GM23338 (cell line): ENCODE data around the gene SEC14L1. TPM values are rescaled to one million over a fixed set of nuclear protein-coding genes. Genes with fewer than 3 reads are reported as not detected.

Experiments
- ATAC-seq: fragments of 200-7000 bp; cut with Tn5 transposase; 3 replicates; pipeline ENCODE4 v1.9.1; 2020
- DNase-seq: peaks from one replicate; pipeline ENCODE4 v3.0.0-alpha.2; 2015; ENCODE audit warnings: low spot score
- H2AFZ ChIP-seq: fragments of 200-600 bp; sonication (generic); 2 replicates; pipeline ENCODE4 v1.8.0; 2016; ENCODE audit warnings: antibody characterized with exemption, mild to moderate bottlenecking, moderate library complexity
- H3F3A ChIP-seq: fragments of 200-600 bp; sonication (generic); replicated peaks from 2 replicates; pipeline ENCODE4 v1.8.0; 2017; ENCODE audit warnings: antibody characterized with exemption, mixed run types, low read depth
- H3K27ac ChIP-seq: fragments of 200-600 bp; sonication (generic); 2 replicates; pipeline ENCODE4 v1.6.1; 2016; ENCODE audit warnings: low read depth
- H3K27me3 ChIP-seq: fragments of 200-600 bp; sonication (generic); 2 replicates; pipeline ENCODE4 v1.8.0; 2016; ENCODE audit warnings: mild to moderate bottlenecking, mixed run types, moderate library complexity; ENCODE audit not compliant: insufficient read depth
- H3K36me3 ChIP-seq: fragments of 200-600 bp; sonication (generic); 2 replicates; pipeline ENCODE4 v1.8.0; 2016; ENCODE audit warnings: mild to moderate bottlenecking; ENCODE audit not compliant: insufficient read depth
- H3K4me1 ChIP-seq: fragments of 200-600 bp; sonication (generic); 2 replicates; pipeline ENCODE4 v1.8.0; 2016; ENCODE audit warnings: mild to moderate bottlenecking, moderate library complexity; ENCODE audit not compliant: insufficient read depth
- H3K4me2 ChIP-seq: fragments of 200-600 bp; sonication (generic); 2 replicates; pipeline ENCODE4 v1.7.1; 2017; ENCODE audit warnings: mixed run types
- H3K4me3 ChIP-seq: fragments of 200-600 bp; sonication (generic); 2 replicates; pipeline ENCODE4 v1.6.1; 2016; ENCODE audit warnings: mixed run types
- H3K79me2 ChIP-seq: fragments of 200-600 bp; sonication (generic); replicated peaks from 2 replicates; pipeline ENCODE4 v1.8.0; 2017; ENCODE audit warnings: mild to moderate bottlenecking; ENCODE audit not compliant: insufficient read depth
- H3K9me2 ChIP-seq: fragments of 200-600 bp; sonication (generic); 2 replicates; pipeline ENCODE4 v1.8.0; 2017; ENCODE audit not compliant: insufficient read depth
- H4K20me1 ChIP-seq: fragments of 200-600 bp; sonication (generic); replicated peaks from 2 replicates; pipeline ENCODE4 v1.8.0; 2017; ENCODE audit warnings: mild to moderate bottlenecking; ENCODE audit not compliant: insufficient read depth
- H3K27ac Mint-ChIP-seq: 2 replicates; pipeline ENCODE4 v1.8.0; 2020; ENCODE audit warnings: inconsistent platforms, mild to moderate bottlenecking, moderate library complexity, mixed read lengths
- H3K27me3 Mint-ChIP-seq: 3 replicates; pipeline ENCODE4 v1.8.0; 2022; ENCODE audit warnings: low read depth, mild to moderate bottlenecking, moderate library complexity, mixed read lengths, inconsistent platforms; ENCODE audit not compliant: insufficient read depth, poor library complexity
- H3K36me3 Mint-ChIP-seq: 3 replicates; pipeline ENCODE4 v1.8.0; 2021; ENCODE audit warnings: low read depth, mild to moderate bottlenecking, inconsistent platforms, moderate library complexity, mixed read lengths
- H3K4me1 Mint-ChIP-seq: 3 replicates; pipeline ENCODE4 v1.8.0; 2020; ENCODE audit warnings: mild to moderate bottlenecking, inconsistent platforms, mixed read lengths
- H3K4me3 Mint-ChIP-seq: 3 replicates; pipeline ENCODE4 v1.8.0; 2021; ENCODE audit warnings: moderate library complexity, mild to moderate bottlenecking, inconsistent platforms, mixed read lengths
- H3K9me3 Mint-ChIP-seq: 3 replicates; pipeline ENCODE4 v1.8.0; 2020; ENCODE audit warnings: moderate library complexity, mild to moderate bottlenecking, inconsistent platforms, mixed read lengths
- CREB1 ChIP-seq: fragments of 250-450 bp; sonication (Bioruptor Pico); IDR thresholded peaks from 2 replicates; pipeline ENCODE4 v1.5.0; 2020; ENCODE audit warnings: low read depth, mild to moderate bottlenecking, moderate library complexity
- ETS1 ChIP-seq: IDR thresholded peaks from 2 replicates; pipeline ENCODE4 v1.6.1; 2016; ENCODE audit warnings: antibody characterized with exemption
- EZH2 ChIP-seq: fragments of 200-600 bp; sonication (generic); IDR thresholded peaks from one replicate; pipeline ENCODE4 v1.8.0; 2017; ENCODE audit warnings: antibody characterized with exemption, mild to moderate bottlenecking, low read depth; ENCODE audit not compliant: unreplicated experiment
- EZH2phosphoT487 ChIP-seq: fragments of 200-600 bp; sonication (generic); IDR thresholded peaks from one replicate; pipeline ENCODE4 v1.8.1; 2018; ENCODE audit warnings: antibody characterized with exemption; ENCODE audit not compliant: unreplicated experiment
- JUNB ChIP-seq: IDR thresholded peaks from one replicate; pipeline ENCODE4 v1.6.1; 2016; ENCODE audit warnings: antibody characterized with exemption; ENCODE audit not compliant: unreplicated experiment
- NANOG ChIP-seq: IDR thresholded peaks from 2 replicates; pipeline ENCODE4 v1.6.1; 2016; ENCODE audit warnings: antibody characterized with exemption, borderline replicate concordance
- POLR2AphosphoS5 ChIP-seq: IDR thresholded peaks from 2 replicates; pipeline ENCODE4 v1.6.1; 2016; ENCODE audit warnings: antibody characterized with exemption, low read depth
- STAT1 ChIP-seq: IDR thresholded peaks from one replicate; pipeline ENCODE4 v1.6.1; 2016; ENCODE audit warnings: antibody characterized with exemption; ENCODE audit not compliant: unreplicated experiment
- ZNF114 ChIP-seq: fragments of 250-450 bp; sonication (Bioruptor Pico); IDR thresholded peaks from 2 replicates; pipeline ENCODE4 v1.5.0; 2020; ENCODE audit warnings: mild to moderate bottlenecking, moderate library complexity
- ZNF331 ChIP-seq: fragments of 250-450 bp; sonication (Bioruptor Pico); IDR thresholded peaks from 2 replicates; pipeline ENCODE4 v1.5.0; 2020; ENCODE audit warnings: low read depth, mild to moderate bottlenecking, moderate library complexity
- ZNF462 ChIP-seq: fragments of 250-450 bp; sonication (Bioruptor Pico); IDR thresholded peaks from 2 replicates; pipeline ENCODE4 v1.5.0; 2020; ENCODE audit warnings: mild to moderate bottlenecking, moderate library complexity
- polyA plus RNA-seq: library from polyadenylated mRNA; unstranded; fragments of >200 nt; fragmentation: Nextera tagmentation; extraction: Ambion mirVana; gene quantifications from 2 replicates; pipeline ENCODE4 v1.2.1, GENCODE V29; 2016
- total RNA-seq: library from RNA; depleted of rRNA; stranded (reverse); fragments of >200 nt; shearing (Covaris generic); gene quantifications from 2 replicates; pipeline ENCODE4 v1.2.3, GENCODE V29; 2014
- TF ChIP-seq, protein P1 (sequence below), 2 experiments: fragments of 200-600 bp in 1 of 2; sonication (generic) in 1 of 2; conservative IDR thresholded peaks; 2 replicates each; pipeline versions ENCODE4 v1.5.1 to v1.6.1; 2016 to 2017; ENCODE audit warnings: antibody characterized with exemption in 2 of 2, low read depth in 2 of 2, mild to moderate bottlenecking in 2 of 2, moderate library complexity in 1 of 2
- TF ChIP-seq, protein P2 (sequence below): IDR thresholded peaks from one replicate; pipeline ENCODE4 v1.6.1; 2018; ENCODE audit warnings: antibody characterized with exemption; ENCODE audit not compliant: unreplicated experiment

SEC14L1 gene
- total and polyA plus RNA-seq, 2 experiments from 2014 or later: 26.8 to 54.8 TPM

DNA sequence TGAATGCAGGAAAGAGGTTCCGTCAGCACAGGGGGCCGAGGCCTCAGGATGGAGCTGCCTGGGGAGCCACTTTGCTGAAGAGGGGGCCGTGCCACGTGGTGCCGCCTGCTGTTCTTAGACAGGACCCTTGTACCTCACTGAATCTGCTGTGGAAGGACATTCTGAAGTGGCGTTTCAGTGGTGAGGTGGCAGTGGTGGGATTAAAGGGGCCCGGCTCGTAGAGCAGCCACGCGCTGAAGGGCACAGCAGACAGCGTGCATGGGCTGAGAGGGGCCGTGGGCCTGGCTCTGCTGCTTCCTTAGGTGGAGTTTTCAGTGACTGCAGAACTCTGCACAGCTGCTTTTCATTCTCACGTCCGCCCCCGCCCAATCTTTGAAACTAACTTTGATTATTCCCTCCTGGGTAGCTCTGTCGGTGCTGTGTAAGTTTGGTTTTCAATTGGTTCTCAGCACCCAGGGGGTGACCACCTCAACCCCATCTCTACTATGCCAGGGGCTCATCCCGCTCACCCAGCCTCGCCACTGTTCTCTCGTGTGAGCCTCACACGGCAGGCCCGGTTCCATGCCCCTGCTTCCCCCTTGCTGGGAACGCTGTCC is 70.3 kb downstream of the SEC14L1 start:
- no peak overlapping the region for H3K27ac ChIP-seq
- H3K4me1 ChIP-seq: no peaks in the 10 kb centered on the region
- H3K4me3 ChIP-seq: no peak overlapping the region
- H2AFZ ChIP-seq: no peak overlapping the region
- Mint-ChIP-seq H3K27ac (peak overlapping the region; percentile 68; the same call in 1 of the 2 replicates), H3K27me3 (peaks cover 7% of the 10 kb centered on the region), H3K36me3 (peaks cover 53% of the 10 kb centered on the region), H3K4me3 (no peak overlapping the region), H3K4me1 (peaks cover 7% of the 10 kb centered on the region; the same call in 2 of the 3 replicates), H3K9me3 (no peaks in the 10 kb centered on the region)
- no peaks in the 10 kb centered on the region for H3K9me2 ChIP-seq
- H3F3A ChIP-seq: no peaks in the 10 kb centered on the region
- peaks cover 24% of the 10 kb centered on the region for H3K36me3 ChIP-seq
- TF ChIP-seq CREB1 (CRISPR knock-in tag) (no peak), NANOG (no peak), POLR2AphosphoS5 (no peak), JUNB (no peak), EZH2phosphoT487 (no peak), ZNF114 (CRISPR knock-in tag) (no peak), ZNF462 (CRISPR knock-in tag) (no peak), EZH2 (no peak), ETS1 (no peak), ZNF331 (CRISPR knock-in tag) (no peak), STAT1 (no peak)
- TF ChIP-seq, protein P1, sequence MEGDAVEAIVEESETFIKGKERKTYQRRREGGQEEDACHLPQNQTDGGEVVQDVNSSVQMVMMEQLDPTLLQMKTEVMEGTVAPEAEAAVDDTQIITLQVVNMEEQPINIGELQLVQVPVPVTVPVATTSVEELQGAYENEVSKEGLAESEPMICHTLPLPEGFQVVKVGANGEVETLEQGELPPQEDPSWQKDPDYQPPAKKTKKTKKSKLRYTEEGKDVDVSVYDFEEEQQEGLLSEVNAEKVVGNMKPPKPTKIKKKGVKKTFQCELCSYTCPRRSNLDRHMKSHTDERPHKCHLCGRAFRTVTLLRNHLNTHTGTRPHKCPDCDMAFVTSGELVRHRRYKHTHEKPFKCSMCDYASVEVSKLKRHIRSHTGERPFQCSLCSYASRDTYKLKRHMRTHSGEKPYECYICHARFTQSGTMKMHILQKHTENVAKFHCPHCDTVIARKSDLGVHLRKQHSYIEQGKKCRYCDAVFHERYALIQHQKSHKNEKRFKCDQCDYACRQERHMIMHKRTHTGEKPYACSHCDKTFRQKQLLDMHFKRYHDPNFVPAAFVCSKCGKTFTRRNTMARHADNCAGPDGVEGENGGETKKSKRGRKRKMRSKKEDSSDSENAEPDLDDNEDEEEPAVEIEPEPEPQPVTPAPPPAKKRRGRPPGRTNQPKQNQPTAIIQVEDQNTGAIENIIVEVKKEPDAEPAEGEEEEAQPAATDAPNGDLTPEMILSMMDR (conservative IDR thresholded peaks at IDR 0.05; ENCODE audit: low read depth in 2 of 2): no peak
- TF ChIP-seq, protein P2, sequence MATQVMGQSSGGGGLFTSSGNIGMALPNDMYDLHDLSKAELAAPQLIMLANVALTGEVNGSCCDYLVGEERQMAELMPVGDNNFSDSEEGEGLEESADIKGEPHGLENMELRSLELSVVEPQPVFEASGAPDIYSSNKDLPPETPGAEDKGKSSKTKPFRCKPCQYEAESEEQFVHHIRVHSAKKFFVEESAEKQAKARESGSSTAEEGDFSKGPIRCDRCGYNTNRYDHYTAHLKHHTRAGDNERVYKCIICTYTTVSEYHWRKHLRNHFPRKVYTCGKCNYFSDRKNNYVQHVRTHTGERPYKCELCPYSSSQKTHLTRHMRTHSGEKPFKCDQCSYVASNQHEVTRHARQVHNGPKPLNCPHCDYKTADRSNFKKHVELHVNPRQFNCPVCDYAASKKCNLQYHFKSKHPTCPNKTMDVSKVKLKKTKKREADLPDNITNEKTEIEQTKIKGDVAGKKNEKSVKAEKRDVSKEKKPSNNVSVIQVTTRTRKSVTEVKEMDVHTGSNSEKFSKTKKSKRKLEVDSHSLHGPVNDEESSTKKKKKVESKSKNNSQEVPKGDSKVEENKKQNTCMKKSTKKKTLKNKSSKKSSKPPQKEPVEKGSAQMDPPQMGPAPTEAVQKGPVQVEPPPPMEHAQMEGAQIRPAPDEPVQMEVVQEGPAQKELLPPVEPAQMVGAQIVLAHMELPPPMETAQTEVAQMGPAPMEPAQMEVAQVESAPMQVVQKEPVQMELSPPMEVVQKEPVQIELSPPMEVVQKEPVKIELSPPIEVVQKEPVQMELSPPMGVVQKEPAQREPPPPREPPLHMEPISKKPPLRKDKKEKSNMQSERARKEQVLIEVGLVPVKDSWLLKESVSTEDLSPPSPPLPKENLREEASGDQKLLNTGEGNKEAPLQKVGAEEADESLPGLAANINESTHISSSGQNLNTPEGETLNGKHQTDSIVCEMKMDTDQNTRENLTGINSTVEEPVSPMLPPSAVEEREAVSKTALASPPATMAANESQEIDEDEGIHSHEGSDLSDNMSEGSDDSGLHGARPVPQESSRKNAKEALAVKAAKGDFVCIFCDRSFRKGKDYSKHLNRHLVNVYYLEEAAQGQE: no peak
- H3K4me2 ChIP-seq: no peak overlapping the region
- no peaks in the 10 kb centered on the region for H3K27me3 ChIP-seq
- ATAC-seq (no peak), DNase-seq (no peak)
- no peaks in the 10 kb centered on the region for H3K79me2 ChIP-seq
- no peaks in the 10 kb centered on the region for H4K20me1 ChIP-seq
